A549 (cell line): ENCODE data around the gene IL2RA. TPM values are rescaled to one million over a fixed set of nuclear protein-coding genes. Genes with fewer than 3 reads are reported as not detected.

Experiments
- ATAC-seq, 2 experiments: fragments of 200-7000 bp in 1 of 2; fragments of >200 bp in 1 of 2; cut with Nextera tagmentation in 1 of 2; cut with Tn5 transposase in 1 of 2; 3 replicates each; pipeline versions ENCODE4 v1.8.0 to v1.9.1; 2018 to 2020; ENCODE audit warnings: mild to moderate bottlenecking in 1 of 2, moderate library complexity in 1 of 2
- CTCF ChIA-PET: fragments of 300-600 bp; sonication (Branson Sonifier 250); formaldehyde crosslinking; extraction: SDS; loops from one replicate; lab custom pipeline; 2021; ENCODE audit warnings: antibody characterized with exemption, inconsistent platforms; lab: Yijun Ruan, JAX
- POLR2A ChIA-PET: fragments of 350-600 bp; formaldehyde crosslinking; extraction: SDS; loops from one replicate; lab custom pipeline; 2021; ENCODE audit warnings: antibody characterized with exemption, inconsistent platforms; lab: Yijun Ruan, JAX
- DNase-seq, 2 experiments: peaks; one replicate each; pipeline versions ENCODE4 v3.0.0 to v3.0.0-alpha.2; 2011 to 2016; ENCODE audit warnings: low read depth in 1 of 2, low spot score in 1 of 2
- FAIRE-seq: peaks from 2 replicates; lab custom pipeline; 2011; peaks lifted over from hg19 to GRCh38; lab: Jason Lieb, UNC
- H3K27ac ChIP-seq, 2 experiments: fragments of >200 bp; sonication (Bioruptor Twin); formaldehyde crosslinking; 3 replicates each; pipeline ENCODE4 v1.5.1; 2016 to 2017
- H3K4me1 ChIP-seq: fragments of >200 bp; sonication (Bioruptor Twin); formaldehyde crosslinking; 3 replicates; pipeline ENCODE4 v1.6.1; 2016
- H3K4me2 ChIP-seq: fragments of >200 bp; sonication (Bioruptor Twin); formaldehyde crosslinking; 3 replicates; pipeline ENCODE4 v1.6.1; 2016
- H3K4me3 ChIP-seq: fragments of >200 bp; sonication (Bioruptor Twin); formaldehyde crosslinking; 3 replicates; pipeline ENCODE4 v1.5.1; 2016
- H3K9me3 ChIP-seq: fragments of >200 bp; sonication (Bioruptor Twin); formaldehyde crosslinking; 3 replicates; pipeline ENCODE4 v1.6.1; 2016
- CBX8 ChIP-seq: fragments of 200-600 bp; sonication (generic); IDR thresholded peaks from 2 replicates; pipeline ENCODE4 v1.6.1; 2016
- CEBPB ChIP-seq, 2 experiments: fragments of >200 bp in 1 of 2; sonication (Bioruptor Twin) in 1 of 2; formaldehyde crosslinking in 1 of 2; IDR thresholded peaks; 2 replicates each; pipeline ENCODE4 v1.6.1; 2012 to 2016
- CHD4 ChIP-seq: fragments of 200-600 bp; sonication (generic); IDR thresholded peaks from 2 replicates; pipeline ENCODE4 v1.6.1; 2016; ENCODE audit warnings: antibody characterized with exemption, mild to moderate bottlenecking, borderline replicate concordance
- EHF ChIP-seq: fragments of 250-450 bp; sonication (Bioruptor Pico); IDR thresholded peaks from 2 replicates; pipeline ENCODE4 v1.5.0; 2020; ENCODE audit warnings: mild to moderate bottlenecking
- FOSB ChIP-seq: fragments of 250-450 bp; sonication (Bioruptor Pico); IDR thresholded peaks from 2 replicates; pipeline ENCODE4 v1.5.0; 2020; ENCODE audit warnings: mild to moderate bottlenecking, moderate library complexity
- FOSL2 ChIP-seq, 2 experiments: fragments of 450-650 bp in 1 of 2; fragments of >200 bp in 1 of 2; sonication (Bioruptor Twin) in 1 of 2; formaldehyde crosslinking; IDR thresholded peaks; 2 replicates each; pipeline versions ENCODE4 v1.5.0 to v1.6.1; 2016 to 2020; ENCODE audit warnings: mild to moderate bottlenecking in 1 of 2, moderate library complexity in 1 of 2
- HDAC2 ChIP-seq: fragments of 200-600 bp; sonication (generic); IDR thresholded peaks from 2 replicates; pipeline ENCODE4 v1.6.1; 2016
- HOXB5 ChIP-seq: fragments of 250-450 bp; sonication (Bioruptor Pico); IDR thresholded peaks from 2 replicates; pipeline ENCODE4 v1.5.0; 2020; ENCODE audit warnings: mild to moderate bottlenecking, moderate library complexity
- JUN ChIP-seq, 2 experiments: fragments of >200 bp; sonication (Bioruptor Twin); formaldehyde crosslinking; IDR thresholded peaks; 2 replicates in 1 of 2; 3 replicates in 1 of 2; pipeline ENCODE4 v1.6.1; 2016 to 2017
- JUNB ChIP-seq: fragments of >200 bp; sonication (Bioruptor Twin); formaldehyde crosslinking; IDR thresholded peaks from 2 replicates; pipeline ENCODE4 v1.6.1; 2016
- MAZ ChIP-seq: fragments of 150-350 bp; IDR thresholded peaks from 2 replicates; pipeline ENCODE4 v1.6.1; 2014; ENCODE audit warnings: antibody characterized with exemption, low read depth, low read length, borderline replicate concordance
- MYC ChIP-seq: IDR thresholded peaks from 2 replicates; pipeline ENCODE4 v1.6.1; 2012; ENCODE audit warnings: mild to moderate bottlenecking, inconsistent platforms, low read length, improper control_type of control experiment, borderline replicate concordance
- NPAS2 ChIP-seq: fragments of 250-450 bp; sonication (Bioruptor Pico); IDR thresholded peaks from 2 replicates; pipeline ENCODE4 v1.8.0; 2022; ENCODE audit warnings: mild to moderate bottlenecking, moderate library complexity, borderline replicate concordance
- RAD21 ChIP-seq, 2 experiments: fragments of >200 bp in 1 of 2; sonication (Bioruptor Twin) in 1 of 2; formaldehyde crosslinking in 1 of 2; IDR thresholded peaks in 1 of 2; conservative IDR thresholded peaks in 1 of 2; 2 replicates in 1 of 2; 3 replicates in 1 of 2; pipeline ENCODE4 v1.6.1; 2012 to 2018; ENCODE audit warnings: inconsistent platforms in 1 of 2
- RARB ChIP-seq: fragments of 250-450 bp; sonication (Bioruptor Pico); IDR thresholded peaks from 2 replicates; pipeline ENCODE4 v1.8.0; 2021; ENCODE audit warnings: mild to moderate bottlenecking, moderate library complexity
- RFX5 ChIP-seq: fragments of 450-650 bp; IDR thresholded peaks from 2 replicates; pipeline ENCODE4 v1.7.1; 2014; ENCODE audit warnings: antibody characterized with exemption, mild to moderate bottlenecking, moderate library complexity
- RNF2 ChIP-seq: fragments of 200-600 bp; sonication (generic); IDR thresholded peaks from 2 replicates; pipeline ENCODE4 v1.6.1; 2016; ENCODE audit warnings: low read depth, mild to moderate bottlenecking, antibody characterized with exemption, moderate library complexity, borderline replicate concordance
- ZC3H11A ChIP-seq: fragments of 450-650 bp; IDR thresholded peaks from 2 replicates; pipeline ENCODE4 v1.6.1; 2014; ENCODE audit warnings: antibody characterized with exemption, mild to moderate bottlenecking
- ZFP36 ChIP-seq: fragments of 450-650 bp; IDR thresholded peaks from 2 replicates; pipeline ENCODE4 v1.6.1; 2014; ENCODE audit warnings: borderline replicate concordance; ENCODE audit not compliant: partially characterized antibody
- WGBS: methylation state at CpG from one replicate; pipeline ENCODE4 v1.1.6; 2017; ENCODE audit errors: missing lambda C conversion rate; 5-methylcytosine and 5-hydroxymethylcytosine counted together
- polyA plus RNA-seq, 4 experiments: library from polyadenylated mRNA; depleted of rRNA in 3 of 4; stranded (reverse); fragments of >200 nt; fragmentation: RNase III in 1 of 4; extraction: RNeasy Plus Mini Kit Qiagen cat#74134 plus additional on column Dnase treatment in 1 of 4; gene quantifications; 2 replicates in 3 of 4; 3 replicates in 1 of 4; pipeline ENCODE4 v1.2.3, GENCODE V29; 2011 to 2017
- TF ChIP-seq, protein P1 (sequence below): fragments of 250-450 bp; sonication (Bioruptor Pico); IDR thresholded peaks from 2 replicates; pipeline ENCODE4 v1.5.0; 2021; ENCODE audit warnings: mild to moderate bottlenecking, moderate library complexity, borderline replicate concordance
- TF ChIP-seq, protein P2 (sequence below): fragments of >200 bp; sonication (Bioruptor Twin); formaldehyde crosslinking; IDR thresholded peaks from 3 replicates; pipeline ENCODE4 v1.5.1; 2016
- TF ChIP-seq, protein P3 (sequence below): IDR thresholded peaks from 2 replicates; pipeline ENCODE4 v1.6.1; 2012
- TF ChIP-seq, protein P4 (sequence below): fragments of 150-350 bp; IDR thresholded peaks from 2 replicates; pipeline ENCODE4 v1.6.1; 2014; ENCODE audit warnings: low read depth, mild to moderate bottlenecking, low read length
- TF ChIP-seq, protein P5 (sequence below): fragments of >200 bp; sonication (Bioruptor Twin); formaldehyde crosslinking; IDR thresholded peaks from 3 replicates; pipeline ENCODE4 v1.6.1; 2016
- TF ChIP-seq, protein P6 (sequence below): IDR thresholded peaks from 2 replicates; pipeline ENCODE4 v1.6.1; 2012; ENCODE audit warnings: low read depth, borderline replicate concordance

IL2RA gene
- polyA plus RNA-seq, 2 of the 4 experiments (the other 2 are of a cell fraction) = not detected

DNA sequence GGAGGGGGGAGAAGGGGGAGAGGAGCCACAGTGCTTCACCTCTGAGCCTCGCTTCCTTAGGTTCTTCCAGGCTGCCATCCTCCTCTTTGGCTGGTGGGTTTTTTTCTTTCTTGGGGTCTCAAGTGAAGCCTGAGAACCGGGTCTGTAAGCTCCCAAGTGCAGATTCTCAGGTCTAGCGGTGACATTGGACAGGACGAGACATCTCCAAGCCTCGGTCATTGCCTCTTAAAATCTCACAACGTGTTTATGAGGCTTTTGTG lies 84.0 kb downstream of the IL2RA start:
- peak overlapping the region; percentile 97 for H3K4me2 ChIP-seq
- DNase-seq (no peak), ATAC-seq (no peak; a peak in 1 of 6 replicates), FAIRE-seq (no peak)
- no peaks in the 10 kb centered on the region for H3K9me3 ChIP-seq
- H3K27ac ChIP-seq = peak overlapping the region in 1 of 2 experiments; percentile 85; a peak in 4 of 6 replicates
- WGBS = 46% methylated on average over 6 of the region's 6 CpGs
- CTCF ChIA-PET = interaction anchor here (1.1 to 1.3 kb wide), 3 partner anchors 10 to 424 kb away, joined by 3 read pairs; no protein-coding TSS in a partner anchor
- TF ChIP-seq CEBPB (IDR thresholded peaks at IDR 0.05) = no peak
- TF ChIP-seq, protein P1, sequence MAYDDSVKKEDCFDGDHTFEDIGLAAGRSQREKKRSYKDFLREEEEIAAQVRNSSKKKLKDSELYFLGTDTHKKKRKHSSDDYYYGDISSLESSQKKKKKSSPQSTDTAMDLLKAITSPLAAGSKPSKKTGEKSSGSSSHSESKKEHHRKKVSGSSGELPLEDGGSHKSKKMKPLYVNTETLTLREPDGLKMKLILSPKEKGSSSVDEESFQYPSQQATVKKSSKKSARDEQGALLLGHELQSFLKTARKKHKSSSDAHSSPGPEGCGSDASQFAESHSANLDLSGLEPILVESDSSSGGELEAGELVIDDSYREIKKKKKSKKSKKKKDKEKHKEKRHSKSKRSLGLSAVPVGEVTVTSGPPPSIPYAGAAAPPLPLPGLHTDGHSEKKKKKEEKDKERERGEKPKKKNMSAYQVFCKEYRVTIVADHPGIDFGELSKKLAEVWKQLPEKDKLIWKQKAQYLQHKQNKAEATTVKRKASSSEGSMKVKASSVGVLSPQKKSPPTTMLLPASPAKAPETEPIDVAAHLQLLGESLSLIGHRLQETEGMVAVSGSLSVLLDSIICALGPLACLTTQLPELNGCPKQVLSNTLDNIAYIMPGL (CRISPR knock-in tag) = no peak
- TF ChIP-seq MYC = no peak
- TF ChIP-seq RFX5 = no peak
- H3K4me3 ChIP-seq = peak overlapping the region; percentile 75
- 0 out of 3 replicates have a peak, but pooled peaks cover 4% of the 10 kb centered on the region for H3K4me1 ChIP-seq
- POLR2A ChIA-PET = no interaction called here

DNA sequence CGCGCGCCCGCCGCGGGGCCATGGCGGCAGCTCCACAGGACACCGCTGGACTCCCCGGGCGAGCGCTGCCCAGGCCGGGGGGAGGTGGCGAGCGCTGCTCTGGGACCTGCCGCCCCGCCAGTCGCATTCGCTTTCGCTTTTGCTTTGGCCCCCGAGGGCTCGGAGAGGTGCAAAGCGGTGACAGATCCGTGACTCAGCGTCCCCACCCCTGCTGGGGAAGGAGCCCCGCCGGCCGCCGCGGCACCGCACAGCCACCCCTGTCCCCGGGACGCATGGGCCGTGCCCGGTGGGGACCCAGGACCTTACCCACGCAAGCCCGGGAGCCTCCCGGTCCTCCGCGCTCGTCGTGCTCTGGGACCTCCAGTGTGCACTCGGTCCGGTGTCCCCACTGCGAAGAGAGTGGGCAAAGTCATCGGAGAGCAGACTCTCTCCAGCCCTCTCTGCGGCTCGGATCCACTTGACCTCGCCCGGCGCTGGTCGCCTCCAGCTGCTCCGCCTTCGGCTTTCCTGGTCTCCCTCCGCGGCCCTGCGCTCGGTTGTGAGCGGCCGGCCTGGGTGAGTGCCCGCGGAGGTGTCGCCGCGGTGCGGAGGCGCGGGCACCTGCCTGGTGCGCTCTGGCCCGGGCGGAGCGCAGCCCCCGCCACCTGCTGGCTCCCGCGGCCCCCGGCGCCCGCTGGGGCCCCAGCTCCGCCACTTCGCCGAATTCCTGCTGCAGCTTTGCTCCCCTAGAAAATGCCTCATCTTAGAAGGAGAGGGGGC lies 84.5 kb downstream of the IL2RA start, which contains the start of gene IL15RA:
Gene IL15RA, minus strand, starts transcription at position 73 of the 759 bp plus-strand sequence. Its CDS starts 51 bp downstream, at position 22.
- peak; percentile 87 to 93 for ATAC-seq
- TF ChIP-seq JUN (IDR thresholded peaks at IDR 0.05) = no peak
- TF ChIP-seq, protein P2, sequence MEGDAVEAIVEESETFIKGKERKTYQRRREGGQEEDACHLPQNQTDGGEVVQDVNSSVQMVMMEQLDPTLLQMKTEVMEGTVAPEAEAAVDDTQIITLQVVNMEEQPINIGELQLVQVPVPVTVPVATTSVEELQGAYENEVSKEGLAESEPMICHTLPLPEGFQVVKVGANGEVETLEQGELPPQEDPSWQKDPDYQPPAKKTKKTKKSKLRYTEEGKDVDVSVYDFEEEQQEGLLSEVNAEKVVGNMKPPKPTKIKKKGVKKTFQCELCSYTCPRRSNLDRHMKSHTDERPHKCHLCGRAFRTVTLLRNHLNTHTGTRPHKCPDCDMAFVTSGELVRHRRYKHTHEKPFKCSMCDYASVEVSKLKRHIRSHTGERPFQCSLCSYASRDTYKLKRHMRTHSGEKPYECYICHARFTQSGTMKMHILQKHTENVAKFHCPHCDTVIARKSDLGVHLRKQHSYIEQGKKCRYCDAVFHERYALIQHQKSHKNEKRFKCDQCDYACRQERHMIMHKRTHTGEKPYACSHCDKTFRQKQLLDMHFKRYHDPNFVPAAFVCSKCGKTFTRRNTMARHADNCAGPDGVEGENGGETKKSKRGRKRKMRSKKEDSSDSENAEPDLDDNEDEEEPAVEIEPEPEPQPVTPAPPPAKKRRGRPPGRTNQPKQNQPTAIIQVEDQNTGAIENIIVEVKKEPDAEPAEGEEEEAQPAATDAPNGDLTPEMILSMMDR = peak; percentile 25; the same call in 2 of the 3 replicates
- TF ChIP-seq, protein P3, sequence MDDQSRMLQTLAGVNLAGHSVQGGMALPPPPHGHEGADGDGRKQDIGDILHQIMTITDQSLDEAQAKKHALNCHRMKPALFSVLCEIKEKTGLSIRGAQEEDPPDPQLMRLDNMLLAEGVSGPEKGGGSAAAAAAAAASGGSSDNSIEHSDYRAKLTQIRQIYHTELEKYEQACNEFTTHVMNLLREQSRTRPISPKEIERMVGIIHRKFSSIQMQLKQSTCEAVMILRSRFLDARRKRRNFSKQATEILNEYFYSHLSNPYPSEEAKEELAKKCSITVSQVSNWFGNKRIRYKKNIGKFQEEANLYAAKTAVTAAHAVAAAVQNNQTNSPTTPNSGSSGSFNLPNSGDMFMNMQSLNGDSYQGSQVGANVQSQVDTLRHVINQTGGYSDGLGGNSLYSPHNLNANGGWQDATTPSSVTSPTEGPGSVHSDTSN = no peak
- no peak for TF ChIP-seq RARB
- TF ChIP-seq, protein P4, sequence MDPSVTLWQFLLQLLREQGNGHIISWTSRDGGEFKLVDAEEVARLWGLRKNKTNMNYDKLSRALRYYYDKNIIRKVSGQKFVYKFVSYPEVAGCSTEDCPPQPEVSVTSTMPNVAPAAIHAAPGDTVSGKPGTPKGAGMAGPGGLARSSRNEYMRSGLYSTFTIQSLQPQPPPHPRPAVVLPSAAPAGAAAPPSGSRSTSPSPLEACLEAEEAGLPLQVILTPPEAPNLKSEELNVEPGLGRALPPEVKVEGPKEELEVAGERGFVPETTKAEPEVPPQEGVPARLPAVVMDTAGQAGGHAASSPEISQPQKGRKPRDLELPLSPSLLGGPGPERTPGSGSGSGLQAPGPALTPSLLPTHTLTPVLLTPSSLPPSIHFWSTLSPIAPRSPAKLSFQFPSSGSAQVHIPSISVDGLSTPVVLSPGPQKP = no peak
- TF ChIP-seq ZFP36 = no peak
- TF ChIP-seq HOXB5 (CRISPR knock-in tag) = no peak
- no peak for TF ChIP-seq ZC3H11A
- TF ChIP-seq FOSL2 (IDR thresholded peaks at IDR 0.05) = no peak
- peak; percentile 20; the same call in 1 of the 2 replicates for TF ChIP-seq FOSL2 (CRISPR knock-in tag; IDR thresholded peaks at IDR 0.05)
- TF ChIP-seq HDAC2 = peak; percentile 61; the same call in 1 of the 2 replicates
- no peak for TF ChIP-seq CBX8
- TF ChIP-seq, protein P1 (CRISPR knock-in tag) = no peak
- TF ChIP-seq CHD4 = no peak
- no peak for TF ChIP-seq JUNB
- TF ChIP-seq EHF (CRISPR knock-in tag) = no peak
- TF ChIP-seq, protein P5, sequence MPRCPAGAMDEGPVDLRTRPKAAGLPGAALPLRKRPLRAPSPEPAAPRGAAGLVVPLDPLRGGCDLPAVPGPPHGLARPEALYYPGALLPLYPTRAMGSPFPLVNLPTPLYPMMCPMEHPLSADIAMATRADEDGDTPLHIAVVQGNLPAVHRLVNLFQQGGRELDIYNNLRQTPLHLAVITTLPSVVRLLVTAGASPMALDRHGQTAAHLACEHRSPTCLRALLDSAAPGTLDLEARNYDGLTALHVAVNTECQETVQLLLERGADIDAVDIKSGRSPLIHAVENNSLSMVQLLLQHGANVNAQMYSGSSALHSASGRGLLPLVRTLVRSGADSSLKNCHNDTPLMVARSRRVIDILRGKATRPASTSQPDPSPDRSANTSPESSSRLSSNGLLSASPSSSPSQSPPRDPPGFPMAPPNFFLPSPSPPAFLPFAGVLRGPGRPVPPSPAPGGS = no peak
- TF ChIP-seq RNF2 = no peak
- TF ChIP-seq, protein P6, sequence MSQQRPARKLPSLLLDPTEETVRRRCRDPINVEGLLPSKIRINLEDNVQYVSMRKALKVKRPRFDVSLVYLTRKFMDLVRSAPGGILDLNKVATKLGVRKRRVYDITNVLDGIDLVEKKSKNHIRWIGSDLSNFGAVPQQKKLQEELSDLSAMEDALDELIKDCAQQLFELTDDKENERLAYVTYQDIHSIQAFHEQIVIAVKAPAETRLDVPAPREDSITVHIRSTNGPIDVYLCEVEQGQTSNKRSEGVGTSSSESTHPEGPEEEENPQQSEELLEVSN = peak; percentile 45; the same call in 1 of the 2 replicates
- TF ChIP-seq MAZ = no peak
- no peak for TF ChIP-seq FOSB
- TF ChIP-seq NPAS2 (CRISPR knock-in tag) = no peak
- TF ChIP-seq RAD21 (conservative IDR thresholded peaks at IDR 0.05 in 1 of 2, IDR thresholded peaks at IDR 0.05 in 1 of 2) = peak in 1 of 2 experiments; percentile 24; a peak in 1 of 5 replicates

More for the DNA sequence above, 84.5 kb downstream of the IL2RA start, which contains the start of gene IL15RA:
- CTCF ChIA-PET = interaction anchor here (0.8 to 2.4 kb wide), 10 partner anchors 10 to 424 kb away, joined by 3 to 9 read pairs (median 3); no protein-coding TSS in a partner anchor
- POLR2A ChIA-PET = interaction anchor here (1.6 kb wide), 1 partner anchor 88 kb away, joined by 4 read pairs; the partner anchor contains the start of genes ANKRD16 and FBH1
- peak within 1 kb of the TSS; percentile 97 for H3K4me2 ChIP-seq
- H3K27ac ChIP-seq = peak within 1 kb of the TSS; percentile 64 to 85
- 0 out of 3 replicates have a peak, but pooled peaks cover 4% of the 10 kb centered on the region for H3K4me1 ChIP-seq
- WGBS = 4% methylated on average over 13 of the region's 80 CpGs
- DNase-seq = peak; percentile 65 to 79
- peak within 1 kb of the TSS; percentile 75 for H3K4me3 ChIP-seq
- H3K9me3 ChIP-seq = no peaks in the 10 kb centered on the region
- no peak for FAIRE-seq
